IMR-90 (cell line): ENCODE measurements around the gene FEV. TPM values are rescaled to one million over a fixed set of nuclear protein-coding genes. Genes with fewer than 3 reads are reported as not detected.

Source experiments
- ATAC-seq: fragments of 200-7000 bp; cut with Tn5 transposase; 2 replicates; pipeline ENCODE4 v1.9.1; 2020; ENCODE audit warnings: low read depth, mild to moderate bottlenecking, moderate library complexity
- BruUV-seq: library from RNA; stranded (reverse); fragments of 400-500 nt; replicated peaks from 2 replicates; lab custom pipeline; 2021; lab: Mats Ljungman, UMichigan
- CTCF ChIA-PET: fragments of 300-600 bp; formaldehyde crosslinking; extraction: SDS; loops from one replicate; lab custom pipeline; 2021; ENCODE audit warnings: antibody characterized with exemption; lab: Yijun Ruan, JAX
- POLR2A ChIA-PET: fragments of 300-600 bp; sonication (Branson Sonifier 250); formaldehyde crosslinking; loops from one replicate; lab custom pipeline; 2022; ENCODE audit warnings: antibody characterized with exemption; ENCODE audit not compliant: unreplicated experiment; lab: Charles Lee
- DNase-seq: peaks from one replicate; pipeline ENCODE4 v3.0.0; 2013
- H2AFZ ChIP-seq: replicated peaks from 2 replicates; pipeline ENCODE3; 2013; ENCODE audit warnings: low read length, mild to moderate bottlenecking; ENCODE audit not compliant: poor library complexity
- H2AK5ac ChIP-seq: 2 replicates; pipeline ENCODE4 v1.6.1; 2013; ENCODE audit warnings: low read depth, low read length, inconsistent platforms
- H2AK9ac ChIP-seq: replicated peaks from 2 replicates; pipeline ENCODE3; 2013; ENCODE audit warnings: mild to moderate bottlenecking, low read depth, low read length, moderate library complexity; ENCODE audit not compliant: poor library complexity
- H2BK120ac ChIP-seq: 2 replicates; pipeline ENCODE4 v1.6.1; 2013; ENCODE audit warnings: low read depth, low read length, inconsistent platforms
- H2BK15ac ChIP-seq: 3 replicates; pipeline ENCODE4 v1.6.1; 2013; ENCODE audit warnings: low read depth, low read length, inconsistent platforms
- H2BK20ac ChIP-seq: 2 replicates; pipeline ENCODE4 v1.6.1; 2013; ENCODE audit warnings: low read depth, mild to moderate bottlenecking, inconsistent platforms, low read length, moderate library complexity
- H2BK5ac ChIP-seq: 2 replicates; pipeline ENCODE4 v1.6.1; 2013; ENCODE audit warnings: mild to moderate bottlenecking, low read depth, low read length, inconsistent platforms; ENCODE audit not compliant: poor library complexity, severe bottlenecking
- H3K14ac ChIP-seq: replicated peaks from 2 replicates; pipeline ENCODE4 v1.6.1; 2013; ENCODE audit warnings: low read depth, low read length, inconsistent platforms
- H3K18ac ChIP-seq: 2 replicates; pipeline ENCODE4 v1.6.1; 2013; ENCODE audit warnings: low read depth, low read length, control low read depth
- H3K23ac ChIP-seq: 2 replicates; pipeline ENCODE4 v1.6.1; 2013; ENCODE audit warnings: low read depth, low read length, inconsistent platforms
- H3K27ac ChIP-seq: 2 replicates; pipeline ENCODE4 v1.5.1; 2013; ENCODE audit warnings: mild to moderate bottlenecking, control low read depth, low read length; ENCODE audit not compliant: insufficient read depth
- H3K27me3 ChIP-seq: 2 replicates; pipeline ENCODE4 v1.6.1; 2013; ENCODE audit warnings: low read length; ENCODE audit not compliant: control insufficient read depth, insufficient read depth
- H3K36me3 ChIP-seq: 2 replicates; pipeline ENCODE4 v1.6.1; 2013; ENCODE audit warnings: low read length, mixed read lengths; ENCODE audit not compliant: control insufficient read depth, insufficient read depth
- H3K4ac ChIP-seq: 2 replicates; pipeline ENCODE4 v1.6.1; 2013; ENCODE audit warnings: low read depth, low read length, inconsistent platforms
- H3K4me1 ChIP-seq: 2 replicates; pipeline ENCODE4 v1.6.1; 2013; ENCODE audit warnings: low read length, mixed read lengths; ENCODE audit not compliant: control insufficient read depth, insufficient read depth
- H3K4me2 ChIP-seq: 2 replicates; pipeline ENCODE4 v1.6.1; 2013; ENCODE audit warnings: low read depth, mild to moderate bottlenecking, control low read depth, low read length, moderate library complexity
- H3K4me3 ChIP-seq: 2 replicates; pipeline ENCODE4 v1.5.1; 2013; ENCODE audit warnings: low read depth, mild to moderate bottlenecking, control low read depth, low read length, moderate library complexity; ENCODE audit not compliant: insufficient read depth
- H3K56ac ChIP-seq: 2 replicates; pipeline ENCODE4 v1.6.1; 2013; ENCODE audit warnings: low read length, inconsistent platforms; ENCODE audit not compliant: insufficient read depth; ENCODE audit errors: extremely low read depth
- H3K79me1 ChIP-seq, 2 experiments: 2 replicates each; pipeline ENCODE4 v1.6.1; 2013; ENCODE audit warnings: low read length in 2 of 2, inconsistent platforms in 1 of 2, low read depth in 1 of 2
- H3K9ac ChIP-seq: 2 replicates; pipeline ENCODE4 v1.6.1; 2013; ENCODE audit warnings: low read depth, low read length, control low read depth
- H3K9me1 ChIP-seq: 2 replicates; pipeline ENCODE4 v1.6.1; 2013; ENCODE audit warnings: low read length, inconsistent platforms; ENCODE audit not compliant: insufficient read depth
- H3K9me3 ChIP-seq: 2 replicates; pipeline ENCODE4 v1.6.1; 2013; ENCODE audit warnings: low read length; ENCODE audit not compliant: control insufficient read depth, insufficient read depth
- H4K20me1 ChIP-seq: 2 replicates; pipeline ENCODE4 v1.6.1; 2013; ENCODE audit warnings: low read length, inconsistent platforms; ENCODE audit not compliant: insufficient read depth
- H4K5ac ChIP-seq: 2 replicates; pipeline ENCODE4 v1.6.1; 2013; ENCODE audit warnings: mild to moderate bottlenecking, low read depth, low read length, control low read depth
- H4K8ac ChIP-seq, 2 experiments: 2 replicates each; pipeline ENCODE4 v1.6.1; 2013; ENCODE audit warnings: low read depth in 2 of 2, low read length in 2 of 2, control low read depth in 1 of 2, inconsistent platforms in 1 of 2
- H4K91ac ChIP-seq: 2 replicates; pipeline ENCODE4 v1.6.1; 2013; ENCODE audit warnings: low read depth, low read length, inconsistent platforms; ENCODE audit not compliant: insufficient read depth
- BHLHE40 ChIP-seq: fragments of 150-350 bp; IDR thresholded peaks from 2 replicates; pipeline ENCODE4 v1.6.1; 2016; ENCODE audit warnings: mild to moderate bottlenecking, low read depth, low read length
- CHD1 ChIP-seq: IDR thresholded peaks from 2 replicates; pipeline ENCODE4 v1.6.1; 2012; ENCODE audit warnings: low read depth, low read length, improper control_type of control experiment
- CTCF ChIP-seq: conservative IDR thresholded peaks from 2 replicates; pipeline ENCODE4 v1.5.1; 2012; ENCODE audit warnings: mild to moderate bottlenecking, low read depth, low read length, improper control_type of control experiment
- ELK1 ChIP-seq: fragments of 150-350 bp; IDR thresholded peaks from 2 replicates; pipeline ENCODE4 v1.6.1; 2016; ENCODE audit warnings: low read depth, mild to moderate bottlenecking, low read length, moderate library complexity, borderline replicate concordance
- MAFK ChIP-seq: IDR thresholded peaks from 2 replicates; pipeline ENCODE4 v1.6.1; 2012; ENCODE audit warnings: low read depth, low read length, improper control_type of control experiment
- MAZ ChIP-seq: IDR thresholded peaks from 2 replicates; pipeline ENCODE4 v1.6.1; 2012; ENCODE audit warnings: low read depth, mild to moderate bottlenecking, low read length, improper control_type of control experiment, moderate library complexity, borderline replicate concordance
- MXI1 ChIP-seq: IDR thresholded peaks from 2 replicates; pipeline ENCODE4 v1.6.1; 2012; ENCODE audit warnings: low read depth, mild to moderate bottlenecking, low read length, moderate library complexity, borderline replicate concordance
- NFE2L2 ChIP-seq: fragments of 150-350 bp; IDR thresholded peaks from 2 replicates; pipeline ENCODE4 v1.6.1; 2016; ENCODE audit warnings: low read depth, mild to moderate bottlenecking, low read length
- POLR2A ChIP-seq: IDR thresholded peaks from 2 replicates; pipeline ENCODE4 v1.6.1; 2012; ENCODE audit warnings: mild to moderate bottlenecking, low read depth, low read length
- RAD21 ChIP-seq: IDR thresholded peaks from 2 replicates; pipeline ENCODE4 v1.6.1; 2012; ENCODE audit warnings: low read length, improper control_type of control experiment
- RCOR1 ChIP-seq: IDR thresholded peaks from 2 replicates; pipeline ENCODE4 v1.6.1; 2012; ENCODE audit warnings: mild to moderate bottlenecking, low read length, improper control_type of control experiment; ENCODE audit not compliant: insufficient replicate concordance
- RFX5 ChIP-seq: IDR thresholded peaks from 2 replicates; pipeline ENCODE4 v1.8.0; 2012; ENCODE audit warnings: low read depth, mild to moderate bottlenecking, low read length, moderate library complexity
- SMC3 ChIP-seq: fragments of 150-350 bp; IDR thresholded peaks from 2 replicates; pipeline ENCODE4 v1.6.1; 2016; ENCODE audit warnings: low read depth, mild to moderate bottlenecking, antibody characterized with exemption, low read length, moderate library complexity
- USF2 ChIP-seq: fragments of 150-350 bp; IDR thresholded peaks from 2 replicates; pipeline ENCODE4 v1.6.1; 2017; ENCODE audit warnings: mild to moderate bottlenecking, antibody characterized with exemption, low read length, low read depth
- WGBS, 2 experiments: methylation state at CpG; one replicate each; pipeline versions ENCODE4 v1.1.5 to v1.1.7; 2013; ENCODE audit warnings: missing lambda C conversion rate in 2 of 2; ENCODE audit not compliant: insufficient read length in 1 of 2; ENCODE audit errors: extremely low coverage in 2 of 2; 5-methylcytosine and 5-hydroxymethylcytosine counted together
- dilution Hi-C: fragments of 300-500 bp; cut with HindIII; formaldehyde crosslinking; loops from one replicate; pipeline ENCODE4 v1.14.3; 2018; ENCODE audit warnings: low sequenced_read_pairs; ENCODE audit not compliant: unreplicated experiment
- in situ Hi-C: fragments of 300-500 bp; cut with MboI; formaldehyde crosslinking; loops from 3 replicates; pipeline ENCODE4 v1.14.3; 2019; ENCODE audit warnings: low sequenced_read_pairs, inconsistent platforms, mixed read lengths
- intact Hi-C: fragments of 100-400 bp; cut with micrococcal nuclease; formaldehyde crosslinking; loops from 2 replicates; pipeline ENCODE4 v1.10.0; 2022
- polyA plus RNA-seq, 3 experiments: library from polyadenylated mRNA; depleted of rRNA; stranded (reverse); fragments of >200 nt; gene quantifications; 2 replicates each; pipeline ENCODE4 v1.2.3, GENCODE V29; 2012; ENCODE audit warnings: low replicate concordance in 1 of 3
- total RNA-seq: library from RNA; depleted of rRNA; stranded (reverse); fragments of >200 nt; gene quantifications from 2 replicates; pipeline ENCODE4 v1.2.3, GENCODE V29; 2012

Gene FEV
- total and polyA plus RNA-seq, 2 of the 4 experiments (the other 2 are of a cell fraction) = not detected

GRCh38 chr2:218995972-218996711, 11.2 kb upstream of the FEV start:
- ChIA-PET CTCF (interaction anchor here (0.6 to 1.5 kb wide), 7 partner anchors 13 to 1830 kb away, joined by 3 read pairs; no protein-coding TSS in a partner anchor), POLR2A (no interaction called here)
- no peak overlapping the region for H2BK15ac ChIP-seq
- H3K56ac ChIP-seq = no peak overlapping the region
- in situ Hi-C loops (no loop called here), intact Hi-C loops (loop anchor here (1.0 kb wide), 2 partner anchors 33 to 159 kb away; no protein-coding TSS in a partner anchor), dilution Hi-C loops (no loop called here)
- H3K36me3 ChIP-seq = no peaks in the 10 kb centered on the region
- H2BK120ac ChIP-seq = no peak overlapping the region
- H3K23ac ChIP-seq = no peak overlapping the region
- no peaks in the 10 kb centered on the region; the same call in 1 of the 2 replicates for H3K4me1 ChIP-seq
- H3K18ac ChIP-seq = no peak overlapping the region
- no peak overlapping the region for H2BK20ac ChIP-seq
- H4K8ac ChIP-seq = 0 out of 4 replicates have a peak overlapping the region, but pooled peaks of 1 of the 2 experiments have one; percentile 51
- no peak overlapping the region for H2AK9ac ChIP-seq
- H3K9me1 ChIP-seq = peaks cover 3% of the 10 kb centered on the region; the same call in 1 of the 2 replicates
- no peak overlapping the region for H3K27ac ChIP-seq
- peaks cover 85% of the 10 kb centered on the region for H3K27me3 ChIP-seq
- H2BK5ac ChIP-seq = no peak overlapping the region
- 0% methylated on average over 6 of the region's 43 CpGs; no CpG with 5 or more reads in 1 of the 2 experiments for WGBS, 2 experiments
- H3K9me3 ChIP-seq = no peaks in the 10 kb centered on the region
- H3K9ac ChIP-seq = peak overlapping the region; percentile 35; the same call in 1 of the 2 replicates
- peak overlapping the region; percentile 93 for H3K4me2 ChIP-seq
- H4K91ac ChIP-seq = no peak overlapping the region
- H3K79me1 ChIP-seq = no peaks in the 10 kb centered on the region
- BruUV-seq = no TSS peak
- no peak overlapping the region for H4K5ac ChIP-seq
- peak overlapping the region; percentile 39 for H3K4me3 ChIP-seq
- no peaks in the 10 kb centered on the region; the same call in 1 of the 2 replicates for H4K20me1 ChIP-seq
- peak overlapping the region; percentile 91 for H2AFZ ChIP-seq
- DNase-seq (peak; percentile 77), ATAC-seq (peak; percentile 92)
- no peak overlapping the region for H2AK5ac ChIP-seq
- no peak overlapping the region for H3K14ac ChIP-seq
- H3K4ac ChIP-seq = no peak overlapping the region
- no peak for TF ChIP-seq USF2
- TF ChIP-seq MAFK = no peak
- peak; percentile 70 for TF ChIP-seq SMC3
- TF ChIP-seq BHLHE40 = no peak
- TF ChIP-seq NFE2L2 = no peak
- peak; percentile 75 for TF ChIP-seq RAD21
- no peak for TF ChIP-seq MXI1
- TF ChIP-seq CHD1 = no peak
- TF ChIP-seq CTCF = peak; percentile 85
- no peak for TF ChIP-seq ELK1
- TF ChIP-seq MAZ = peak; percentile 98
- no peak for TF ChIP-seq RFX5
- TF ChIP-seq POLR2A = 0 out of 2 replicates have a peak, but pooled peaks have one; percentile 64
- TF ChIP-seq RCOR1 = no peak
